BJ (cell line): Measurements from ENCODE around the gene PHOSPHO1. TPM values are rescaled to one million over a fixed set of nuclear protein-coding genes. Genes with fewer than 3 reads are reported as not detected.

Experiments
- CTCF ChIA-PET: fragments of 350-600 bp; formaldehyde crosslinking; extraction: SDS; loops from one replicate; lab custom pipeline; 2021; ENCODE audit warnings: antibody characterized with exemption, inconsistent platforms; lab: Yijun Ruan, JAX
- POLR2A ChIA-PET: fragments of 300-600 bp; sonication (Branson Sonifier 250); formaldehyde crosslinking; extraction: SDS; loops from one replicate; lab custom pipeline; 2021; ENCODE audit warnings: antibody characterized with exemption; lab: Charles Lee
- DNase-seq: peaks from one replicate; pipeline ENCODE4 v3.0.0-alpha.2; 2011; ENCODE audit warnings: low read depth
- H3K27me3 ChIP-seq: 2 replicates; pipeline ENCODE4 v1.6.0; 2011; ENCODE audit warnings: low read length; ENCODE audit not compliant: control insufficient read depth, insufficient read depth
- H3K36me3 ChIP-seq: 2 replicates; pipeline ENCODE4 v1.5.1; 2011; ENCODE audit warnings: low read length; ENCODE audit not compliant: control insufficient read depth, insufficient read depth
- H3K4me3 ChIP-seq: 2 replicates; pipeline ENCODE4 v1.5.1; 2011; ENCODE audit warnings: low read depth, mild to moderate bottlenecking, control low read depth, low read length
- CTCF ChIP-seq: IDR thresholded peaks from 2 replicates; pipeline ENCODE4 v1.5.1; 2011; ENCODE audit warnings: low read depth, mild to moderate bottlenecking, control low read depth, inconsistent platforms, low read length, moderate library complexity; ENCODE audit not compliant: insufficient read depth
- polyA plus RNA-seq: library from polyadenylated mRNA; depleted of rRNA; stranded (reverse); fragments of >200 nt; gene quantifications from 2 replicates; pipeline ENCODE4 v1.2.3, GENCODE V29; 2011

Gene PHOSPHO1
- polyA plus RNA-seq, 1 experiment: 0.11 TPM

DNA sequence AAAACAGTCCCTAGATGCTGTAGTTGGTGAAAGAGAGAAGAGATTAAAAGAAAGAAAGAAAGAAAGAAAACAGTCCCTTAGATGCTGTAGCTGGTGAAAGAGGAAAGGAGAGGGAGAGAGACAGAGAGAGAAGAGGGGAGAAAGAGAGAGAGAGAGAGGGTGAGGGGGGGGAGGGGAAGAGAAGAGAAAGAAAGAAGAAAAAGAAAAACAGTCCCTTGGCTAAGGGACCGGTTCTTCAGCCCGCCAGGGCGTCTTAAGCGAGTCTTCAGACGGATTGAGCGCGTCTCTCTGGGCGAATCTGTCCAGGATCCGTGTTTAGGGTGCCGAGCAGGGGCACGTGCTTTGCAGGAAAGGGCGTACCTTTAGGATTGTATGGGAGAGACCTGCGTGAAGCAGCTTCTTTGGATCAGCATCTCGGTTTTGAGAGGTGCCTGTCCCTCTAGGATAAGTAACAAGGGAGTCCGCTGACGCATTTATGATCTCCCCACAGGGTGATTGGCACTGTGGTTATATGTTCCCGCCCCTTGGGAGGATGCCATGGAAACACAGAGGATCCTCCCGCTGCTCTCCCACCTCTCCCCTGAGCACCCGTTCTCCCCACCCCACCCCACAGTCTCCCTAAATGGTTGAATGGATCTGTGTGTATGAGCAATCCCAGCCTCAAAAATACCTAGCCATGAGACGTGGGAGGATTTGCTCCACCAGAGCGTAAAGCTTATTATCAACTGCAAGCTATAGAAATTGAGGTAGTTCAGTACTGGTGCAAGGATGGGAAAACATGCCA is 36.9 kb downstream of the PHOSPHO1 start:
- Histone ChIP-seq H3K4me3 (peak overlapping the region; percentile 65), H3K36me3 (no peaks in the 10 kb centered on the region), H3K27me3 (no peaks in the 10 kb centered on the region)
- POLR2A ChIA-PET: interaction anchor here (0.5 kb wide), 1 partner anchor 163 kb away, joined by 6 read pairs; no protein-coding TSS in a partner anchor
- CTCF ChIA-PET: interaction anchor here (1.8 to 8.7 kb wide), 2 partner anchors 19 to 33 kb away, joined by 3 to 64 read pairs; no protein-coding TSS in a partner anchor
- no peak for DNase-seq
- no peak for TF ChIP-seq CTCF

- ChIA-PET CTCF (interaction anchor here (0.7 to 8.7 kb wide), 4 partner anchors 9 to 35 kb away, joined by 3 to 64 read pairs (median 9); no protein-coding TSS in a partner anchor), POLR2A (no interaction called here)
- TF ChIP-seq CTCF: peak; percentile 45
- Histone ChIP-seq H3K4me3 (peak overlapping the region; percentile 65), H3K27me3 (no peaks in the 10 kb centered on the region), H3K36me3 (no peaks in the 10 kb centered on the region)
- peak; percentile 41 for DNase-seq
Measured at GRCh38 chr17:49191917-49192741, 38.5 kb downstream of the PHOSPHO1 start.

DNA sequence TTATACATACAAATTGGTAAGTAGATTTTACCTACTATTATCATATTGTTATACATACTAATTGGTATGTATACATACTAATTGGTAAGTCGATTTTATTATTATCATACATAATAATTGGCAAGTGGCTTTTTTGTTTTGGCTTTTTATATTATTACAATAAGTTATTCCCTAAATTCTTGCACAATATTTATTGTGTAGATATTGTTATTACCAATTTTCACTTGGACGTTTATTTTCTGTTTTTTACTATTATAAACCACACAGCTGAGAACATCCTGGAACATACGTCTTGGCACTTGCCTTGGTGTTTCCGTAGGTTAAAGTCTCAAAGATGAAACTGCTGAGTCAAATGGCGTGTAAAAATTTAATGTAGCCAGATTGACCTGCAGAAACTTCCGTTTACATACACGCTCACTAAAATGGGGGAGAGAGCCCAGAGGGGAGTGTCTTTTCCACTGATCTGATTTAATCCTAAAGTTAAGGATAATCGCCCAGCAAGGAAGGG is 39.1 kb downstream of the PHOSPHO1 start:
- ChIA-PET POLR2A (no interaction called here), CTCF (interaction anchor here (1.4 to 8.7 kb wide), 3 partner anchors 9 to 35 kb away, joined by 7 to 64 read pairs (median 11); no protein-coding TSS in a partner anchor)
- H3K27me3 ChIP-seq: no peaks in the 10 kb centered on the region
- peak overlapping the region; percentile 65 for H3K4me3 ChIP-seq
- no peak for DNase-seq
- TF ChIP-seq CTCF: no peak
- no peaks in the 10 kb centered on the region for H3K36me3 ChIP-seq

GRCh38 chr17:49190932-49191331 is 39.7 kb downstream of the PHOSPHO1 start:
- ChIA-PET POLR2A (no interaction called here), CTCF (interaction anchor here (1.0 to 2.7 kb wide), 3 partner anchors 10 to 37 kb away, joined by 3 to 12 read pairs (median 6); no protein-coding TSS in a partner anchor)

More at GRCh38 chr17:49190932-49191331, 39.7 kb downstream of the PHOSPHO1 start:
- TF ChIP-seq CTCF: no peak
- H3K36me3 ChIP-seq: no peaks in the 10 kb centered on the region
- no peak overlapping the region for H3K4me3 ChIP-seq
- no peak for DNase-seq
- H3K27me3 ChIP-seq: no peaks in the 10 kb centered on the region
